Psoas muscle (tissue), 8 donors: ENCODE results near the gene GNPTG. TPM values are rescaled to one million over a fixed set of nuclear protein-coding genes. Genes with fewer than 3 reads are reported as not detected.

Experiments used
- ATAC-seq, 4 donors: fragments of 200-7000 bp; cut with Tn5 transposase; one replicate each; pipeline ENCODE4 v1.9.1; 2020; ENCODE audit warnings: moderate library complexity in 3 of 4, mild to moderate bottlenecking in 2 of 4
- DNase-seq, 2 donors: peaks; one replicate each; pipeline ENCODE4 v3.0.0-alpha.2; 2020
- H3K27ac ChIP-seq: fragments of 200-600 bp; one replicate; pipeline ENCODE4 v1.8.0; 2022
- H3K27me3 ChIP-seq, 3 donors: fragments of 200-600 bp in 1 of 3; one replicate each; pipeline versions ENCODE4 v1.6.1 to v1.8.0; 2013 to 2022; ENCODE audit warnings: low read length in 2 of 3, mild to moderate bottlenecking in 2 of 3, moderate library complexity in 1 of 3; ENCODE audit not compliant: insufficient read depth in 3 of 3
- H3K36me3 ChIP-seq, 2 donors: fragments of 200-600 bp in 1 of 2; one replicate each; pipeline versions ENCODE4 v1.6.1 to v1.8.0; 2013 to 2022; ENCODE audit warnings: low read depth in 1 of 2, mild to moderate bottlenecking in 1 of 2, moderate library complexity in 1 of 2; ENCODE audit not compliant: insufficient read depth in 1 of 2
- H3K4me1 ChIP-seq: fragments of 200-600 bp; one replicate; pipeline ENCODE4 v1.8.0; 2022
- H3K4me3 ChIP-seq: fragments of 200-600 bp; one replicate; pipeline ENCODE4 v1.8.0; 2022; ENCODE audit warnings: mild to moderate bottlenecking
- H3K9me3 ChIP-seq: fragments of 200-600 bp; one replicate; pipeline ENCODE4 v1.8.0; 2022
- CTCF ChIP-seq: fragments of 200-600 bp; IDR thresholded peaks from one replicate; pipeline ENCODE4 v1.8.0; 2022; ENCODE audit warnings: antibody characterized with exemption
- WGBS, 3 donors: extraction: QIAGEN DNeasy Blood & Tissue Kit; methylation state at CpG; one replicate each; pipeline versions ENCODE4 v1.1.6 to v1.1.7; 2013; 5-methylcytosine and 5-hydroxymethylcytosine counted together
- intact Hi-C, 2 donors: fragments of 100-400 bp; cut with DNase I; formaldehyde crosslinking; loops; one replicate each; pipeline versions ENCODE4 v1.11.0 to v1.14.2; 2022
- polyA plus RNA-seq, 3 donors: library from polyadenylated mRNA; stranded (reverse); fragments of 200-250 nt; gene quantifications; one replicate each; pipeline ENCODE4 v1.2.3, GENCODE V29; 2013
- total RNA-seq, 4 donors: library from RNA; stranded (reverse); fragmentation: NEBNext Ultra II Directional in 2 of 4; extraction: Animal tissue kit (Norgen Biotek cat#: 25700) in 2 of 4; gene quantifications; one replicate each; pipeline versions ENCODE4 v1.2.1 to v1.2.4, GENCODE V29; 2021 to 2023
- donor health status: healthy with polysubstance abuse.
- donor health status: DM: no; HTN: no; CAD: no; lungs with moderate emphysema.
- donor health status: Bipolar disorder and iron deficiency.
- donor health status: healthy.
- donor health status: DM: yes; HTN: yes; CAD: no.
- donor health status: DM: no; HTN: no; CAD: no.
- donor health status: DM: no; HTN: no; CAD: no.
- donor health status: DM: yes; HTN: yes; CAD: no.

The GNPTG gene
- total and polyA plus RNA-seq, 7 donors, result 27.9 to 36.6 (median 30.7) TPM

- no peaks in the 10 kb centered on the region for H3K9me3 ChIP-seq
- no peak for TF ChIP-seq CTCF
- peaks cover 10% of the 10 kb centered on the region for H3K4me1 ChIP-seq
- DNase-seq, result no peak
- H3K27me3 ChIP-seq, result no peaks in the 10 kb centered on the region
- H3K36me3 ChIP-seq, result peaks cover 0 to 25% of the 10 kb centered on the region in 2 donors
- peak in 3 of 4 donors; percentile 2 to 12 (median 7) for ATAC-seq
- H3K4me3 ChIP-seq, result peak overlapping the region; percentile 73
- intact Hi-C loops, result loop anchor here (5.0 kb wide), 2 partner anchors 35 to 330 kb away; partner anchors contain the start of genes MAPK8IP3 (in 1 of the 2) and UNKL (in 1 of the 2)
- 59 to 68% (median 63%) methylated on average over 10 of the region's 10 CpGs for WGBS, 3 donors
- peak overlapping the region; percentile 98 for H3K27ac ChIP-seq
These were observed 25.8 kb downstream of the GNPTG start for GRCh38 chr16:1377406-1378010.

DNA sequence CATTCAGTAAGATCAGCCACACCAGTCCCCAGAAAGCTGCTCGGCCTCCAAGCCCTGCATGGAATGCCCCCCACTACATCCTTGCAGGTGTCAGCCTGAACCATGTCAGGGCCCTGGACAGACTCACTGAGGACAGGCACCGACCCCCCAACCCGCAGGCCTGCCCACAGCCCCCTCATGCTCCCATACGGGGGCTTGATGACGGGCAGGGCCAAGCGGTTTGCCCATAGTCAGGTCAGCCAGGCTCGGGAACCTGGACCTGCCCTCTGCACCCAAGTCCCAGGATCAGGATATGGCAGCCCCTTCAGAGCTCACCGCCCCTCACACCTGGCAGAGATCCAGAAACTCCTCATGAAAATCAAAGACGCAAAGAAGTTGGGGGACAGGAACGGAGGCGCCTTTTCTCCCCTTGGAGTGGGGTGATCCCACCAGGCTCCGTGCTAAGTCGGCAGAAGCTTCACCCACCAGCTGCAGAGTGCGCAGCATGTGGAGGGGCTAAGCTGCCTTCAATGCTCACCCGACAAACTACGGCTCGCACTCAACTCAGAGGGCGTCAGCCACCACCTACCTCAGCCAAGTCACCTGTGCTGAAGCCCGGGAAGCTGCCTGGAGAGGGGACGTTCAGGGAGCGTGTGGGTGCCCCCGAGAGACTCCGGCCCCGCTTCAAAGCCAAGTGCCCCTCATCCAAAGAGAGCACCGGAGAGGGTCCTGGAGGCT is 26.5 kb downstream of the GNPTG start:
- H3K27ac ChIP-seq, result peak overlapping the region; percentile 98
- intact Hi-C loops, result loop anchor here (5.0 kb wide), 2 partner anchors 34 to 329 kb away; partner anchors contain the start of genes MAPK8IP3 (in 1 of the 2) and UNKL (in 1 of the 2)
- H3K9me3 ChIP-seq, result no peaks in the 10 kb centered on the region
- peak in 2 of 4 donors; percentile 0 to 8 for ATAC-seq
- peaks cover 10% of the 10 kb centered on the region for H3K4me1 ChIP-seq
- peak overlapping the region; percentile 73 for H3K4me3 ChIP-seq
- 63 to 86% (median 63%) methylated on average over 25 of the region's 25 CpGs for WGBS, 3 donors
- H3K36me3 ChIP-seq, result peaks cover 0 to 25% of the 10 kb centered on the region in 2 donors
- no peak for DNase-seq
- H3K27me3 ChIP-seq, result no peaks in the 10 kb centered on the region
- no peak for TF ChIP-seq CTCF

DNA sequence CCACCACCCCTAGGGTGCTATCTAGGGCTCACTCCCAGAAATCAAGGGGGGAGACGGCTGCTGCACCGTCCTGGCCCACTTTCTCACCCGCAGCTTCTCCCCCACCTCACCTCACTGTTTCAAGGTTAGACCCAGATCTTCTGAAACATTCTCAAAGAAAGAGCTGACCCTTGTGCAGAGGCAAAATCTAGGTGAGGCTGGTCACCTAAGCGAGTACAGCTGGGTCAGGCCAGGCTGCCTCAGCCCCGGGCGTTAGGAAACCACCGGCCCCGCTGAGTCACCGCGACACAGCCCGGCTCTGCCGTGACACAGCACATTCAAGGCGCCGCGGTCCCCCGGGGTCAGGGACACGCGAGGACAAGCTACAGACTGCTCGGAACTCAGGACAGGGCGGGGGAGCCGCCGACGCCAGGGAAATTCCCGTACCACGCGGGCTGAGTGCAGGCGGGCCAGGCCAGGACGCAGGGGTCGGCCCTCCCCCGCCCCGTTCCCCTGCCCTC is 27.1 kb downstream of the GNPTG start:
- Histone ChIP-seq H3K36me3 (peaks cover 0 to 25% of the 10 kb centered on the region in 2 donors), H3K4me3 (peak overlapping the region; percentile 73), H3K4me1 (peaks cover 10% of the 10 kb centered on the region), H3K27ac (peak overlapping the region; percentile 98), H3K27me3 (no peaks in the 10 kb centered on the region), H3K9me3 (no peaks in the 10 kb centered on the region)
- ATAC-seq (peak; percentile 88 to 92 (median 90)), DNase-seq (peak; percentile 96 to 98)
- 1 to 5% (median 4%) methylated on average over 29 to 31 of the region's 31 CpGs for WGBS, 3 donors
- intact Hi-C loops, result loop anchor here (5.0 kb wide), 2 partner anchors 33 to 328 kb away; partner anchors contain the start of genes MAPK8IP3 (in 1 of the 2) and UNKL (in 1 of the 2)
- TF ChIP-seq CTCF, result no peak

- intact Hi-C loops, result loop anchor here (5.0 kb wide), 2 partner anchors 33 to 328 kb away; partner anchors contain the start of genes MAPK8IP3 (in 1 of the 2) and UNKL (in 1 of the 2)
- Histone ChIP-seq H3K36me3 (peaks cover 0 to 27% of the 10 kb centered on the region in 2 donors), H3K27ac (peak overlapping the region; percentile 98), H3K9me3 (no peaks in the 10 kb centered on the region), H3K4me3 (peak overlapping the region; percentile 73), H3K27me3 (no peaks in the 10 kb centered on the region), H3K4me1 (peaks cover 10% of the 10 kb centered on the region)
- WGBS, 3 donors, result 9 to 13% (median 9%) methylated on average over 41 to 95 of the region's 95 CpGs
- no peak for TF ChIP-seq CTCF
- ATAC-seq (peak; percentile 77 to 79 (median 78)), DNase-seq (peak; percentile 78 to 84)
These were observed 27.8 kb downstream of the GNPTG start for GRCh38 chr16:1379304-1380076.
